HG03135 (cell line): ENCODE results near the gene SIRT3.
A peak's percentile ranks its signal among the peaks of the same experiment; 100 is the strongest.
"Not testable (repeated sequence)": the region's sequence is repeated elsewhere in the genome, so short reads cannot be mapped to it uniquely, and the experiment has no call there.

ENCODE experiments used
- ATAC-seq: cut with Tn5 transposase; IDR thresholded peaks from one replicate; pipeline ENCODE4 v1.9.1; 2021; ENCODE audit warnings: mild to moderate bottlenecking, moderate library complexity; ENCODE audit not compliant: unreplicated experiment

SIRT3 gene

GRCh38 chr11:204587-205109 lies 31.5 kb downstream of the SIRT3 start:
- ATAC-seq: no peak

- no peak for ATAC-seq
Observed at GRCh38 chr11:203945-204586, 32.1 kb downstream of the SIRT3 start.

GRCh38 chr11:203056-203944 lies 32.8 kb downstream of the SIRT3 start:
- ATAC-seq: no peak

- ATAC-seq: no peak
Observed at GRCh38 chr11:202490-202889, 33.7 kb downstream of the SIRT3 start.

GRCh38 chr11:201966-202365 lies 34.2 kb downstream of the SIRT3 start:
- ATAC-seq: no peak

- no peak for ATAC-seq
Observed at GRCh38 chr11:200224-201003, 35.7 kb downstream of the SIRT3 start.

- ATAC-seq: no peak
Observed at GRCh38 chr11:199782-200181, 36.4 kb downstream of the SIRT3 start.

- ATAC-seq: no peak
Observed at GRCh38 chr11:199004-199581, 37.0 kb downstream of the SIRT3 start.

- ATAC-seq: no peak
Observed at GRCh38 chr11:198236-198806, 37.8 kb downstream of the SIRT3 start.

- no peak for ATAC-seq
Observed at GRCh38 chr11:197741-198235, 38.4 kb downstream of the SIRT3 start.

GRCh38 chr11:196786-197731 lies 39.1 kb downstream of the SIRT3 start:
- ATAC-seq: no peak

GRCh38 chr11:193481-193880 lies 42.7 kb downstream of the SIRT3 start:
- ATAC-seq: not testable (repeated sequence)

GRCh38 chr11:192674-193128 lies 43.4 kb downstream of the SIRT3 start, which contains the start of gene SCGB1C1:
SCGB1C1 (plus strand) TSS chr11:193078; CDS start chr11:193100, 22 bp downstream.
- not testable (repeated sequence) for ATAC-seq

GRCh38 chr11:191490-192478 lies 44.4 kb downstream of the SIRT3 start:
- not testable (repeated sequence) for ATAC-seq

- ATAC-seq: not testable (repeated sequence)
Observed at GRCh38 chr11:190546-190945, 45.6 kb downstream of the SIRT3 start.

GRCh38 chr11:189843-190311 lies 46.3 kb downstream of the SIRT3 start:
- peak; percentile 80 for ATAC-seq

GRCh38 chr11:189200-189783 lies 46.9 kb downstream of the SIRT3 start:
- peak; percentile 25 for ATAC-seq
